ENCODE measurements around the gene CTCF.
"Not testable (repeated sequence)": the region's sequence is repeated elsewhere in the genome, so short reads cannot be mapped to it uniquely, and the experiment has no call there.

The CTCF gene, protein sequence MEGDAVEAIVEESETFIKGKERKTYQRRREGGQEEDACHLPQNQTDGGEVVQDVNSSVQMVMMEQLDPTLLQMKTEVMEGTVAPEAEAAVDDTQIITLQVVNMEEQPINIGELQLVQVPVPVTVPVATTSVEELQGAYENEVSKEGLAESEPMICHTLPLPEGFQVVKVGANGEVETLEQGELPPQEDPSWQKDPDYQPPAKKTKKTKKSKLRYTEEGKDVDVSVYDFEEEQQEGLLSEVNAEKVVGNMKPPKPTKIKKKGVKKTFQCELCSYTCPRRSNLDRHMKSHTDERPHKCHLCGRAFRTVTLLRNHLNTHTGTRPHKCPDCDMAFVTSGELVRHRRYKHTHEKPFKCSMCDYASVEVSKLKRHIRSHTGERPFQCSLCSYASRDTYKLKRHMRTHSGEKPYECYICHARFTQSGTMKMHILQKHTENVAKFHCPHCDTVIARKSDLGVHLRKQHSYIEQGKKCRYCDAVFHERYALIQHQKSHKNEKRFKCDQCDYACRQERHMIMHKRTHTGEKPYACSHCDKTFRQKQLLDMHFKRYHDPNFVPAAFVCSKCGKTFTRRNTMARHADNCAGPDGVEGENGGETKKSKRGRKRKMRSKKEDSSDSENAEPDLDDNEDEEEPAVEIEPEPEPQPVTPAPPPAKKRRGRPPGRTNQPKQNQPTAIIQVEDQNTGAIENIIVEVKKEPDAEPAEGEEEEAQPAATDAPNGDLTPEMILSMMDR

DNA sequence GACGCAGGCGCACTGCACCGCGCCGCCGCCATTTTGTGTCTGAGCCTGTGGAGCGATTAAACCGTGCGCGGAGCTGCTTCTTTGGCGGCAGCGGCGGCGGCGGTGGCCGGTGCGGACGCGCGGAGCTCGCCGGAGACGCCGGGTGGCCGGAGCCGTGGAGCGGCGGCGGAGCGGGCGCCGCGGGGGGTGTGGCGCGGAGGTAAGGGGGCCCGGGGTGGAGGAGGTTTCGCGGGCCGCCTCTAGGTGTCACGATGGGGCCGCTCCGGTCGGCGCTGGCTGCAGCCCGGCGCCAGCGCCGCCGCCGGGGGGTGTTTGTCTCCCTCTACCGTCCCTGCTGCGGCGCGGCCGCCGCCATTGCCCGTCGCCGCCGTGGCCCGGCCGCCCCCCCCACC is at the start of gene CTCF:
Gene CTCF, plus strand, starts transcription at position 1 of the 392 bp plus-strand sequence. CDS start 48,307 bp downstream, outside the sequence.
- DNase-seq = peak; percentile 87 to 91

DNA sequence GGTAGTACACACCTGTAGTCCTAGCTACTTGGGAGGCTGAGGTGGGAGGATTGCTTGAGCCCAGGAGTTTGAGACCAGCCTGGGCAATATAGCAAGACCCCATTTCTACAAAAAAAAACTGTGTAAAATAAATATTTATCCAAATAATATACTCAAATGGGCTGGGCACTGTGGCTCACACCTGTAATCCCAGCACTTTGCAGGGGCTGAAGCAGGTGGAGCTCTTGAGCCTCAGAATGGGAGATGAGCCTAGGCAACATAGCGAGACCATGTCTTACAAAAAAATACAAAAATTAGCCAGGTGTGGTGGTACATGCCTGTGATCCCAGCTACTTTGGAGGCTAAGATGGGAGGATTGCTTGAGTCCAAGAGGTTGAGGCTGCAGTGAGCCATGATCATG is 48.4 kb upstream of the CTCF start:
- DNase-seq = not testable (repeated sequence)

DNA sequence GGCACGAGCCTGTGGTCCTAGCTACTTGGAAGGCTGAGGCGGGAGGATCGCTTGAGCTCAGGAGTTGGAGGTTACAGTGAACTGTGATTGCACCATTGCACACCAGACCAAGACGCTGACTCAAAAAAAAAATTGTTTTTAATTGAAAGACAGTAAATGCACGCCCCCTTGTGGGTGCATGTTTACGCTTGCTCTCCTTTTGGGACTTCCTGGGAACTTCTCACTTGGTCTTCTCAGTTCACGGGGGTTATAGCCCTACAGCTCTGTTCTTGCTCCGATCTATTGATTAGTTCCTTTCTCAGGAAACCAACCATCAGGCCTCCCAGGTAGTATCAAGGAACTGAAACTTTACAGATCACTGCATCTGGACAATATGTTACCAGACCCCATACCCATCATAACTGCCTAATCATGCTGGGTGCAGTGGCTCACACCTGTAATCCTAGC is 47.9 kb upstream of the CTCF start:
- DNase-seq = peak; percentile 86

DNA sequence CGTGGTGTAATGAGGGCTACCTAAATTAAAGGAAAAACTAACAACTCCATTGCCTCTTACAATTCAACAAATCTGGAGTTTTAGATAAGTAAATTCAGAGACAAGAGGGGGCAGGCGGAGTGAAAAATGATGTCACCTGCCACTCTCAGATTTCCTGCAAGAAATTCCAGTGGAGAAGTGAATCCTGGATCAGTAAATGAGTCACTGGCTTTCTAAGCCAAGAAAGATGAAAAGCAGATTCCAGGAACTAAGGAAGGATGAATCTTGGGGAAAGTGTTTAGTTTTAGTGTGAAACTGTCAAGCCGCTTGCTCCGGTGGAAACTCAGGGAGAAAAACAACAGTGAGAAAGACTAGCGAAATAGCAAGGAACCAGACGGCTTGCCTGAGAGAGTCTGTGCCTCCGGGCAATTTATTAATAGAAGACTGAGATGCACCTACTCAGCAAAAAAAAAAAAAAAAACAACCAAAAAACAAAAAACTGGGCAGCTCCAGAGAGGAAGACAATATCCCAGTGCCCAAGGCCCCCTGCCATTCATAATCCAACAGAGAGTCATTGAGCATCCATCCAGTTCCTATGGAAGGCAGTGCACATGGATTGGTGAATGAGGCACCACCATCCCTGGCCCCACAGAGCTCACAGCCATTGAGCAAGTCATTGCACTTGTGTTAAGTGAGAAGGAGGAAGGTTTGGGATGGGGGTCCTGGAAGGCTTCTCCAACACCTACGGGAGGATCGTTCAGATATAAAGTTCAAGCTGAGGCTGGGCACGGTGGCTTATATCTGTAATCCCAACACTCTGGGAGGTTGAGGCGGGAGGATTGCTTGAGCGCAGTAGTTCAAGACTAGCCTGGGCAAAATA is 45.8 kb upstream of the CTCF start:
- no peak for DNase-seq

DNA sequence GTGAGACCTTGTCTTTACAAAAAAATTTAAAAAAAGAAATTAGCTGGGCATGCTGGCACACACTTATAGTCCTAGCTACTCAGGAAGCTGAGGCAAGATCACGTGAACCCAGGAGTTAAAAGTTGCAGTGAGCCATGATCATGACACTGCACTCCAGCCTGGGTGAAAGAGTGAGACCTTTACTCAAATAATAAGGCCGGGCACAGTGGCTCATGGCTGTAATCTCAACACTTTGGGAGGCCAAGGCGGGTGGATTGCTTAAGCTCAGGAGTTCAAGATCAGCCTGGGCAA is 45.2 kb upstream of the CTCF start:
- DNase-seq = no peak

DNA sequence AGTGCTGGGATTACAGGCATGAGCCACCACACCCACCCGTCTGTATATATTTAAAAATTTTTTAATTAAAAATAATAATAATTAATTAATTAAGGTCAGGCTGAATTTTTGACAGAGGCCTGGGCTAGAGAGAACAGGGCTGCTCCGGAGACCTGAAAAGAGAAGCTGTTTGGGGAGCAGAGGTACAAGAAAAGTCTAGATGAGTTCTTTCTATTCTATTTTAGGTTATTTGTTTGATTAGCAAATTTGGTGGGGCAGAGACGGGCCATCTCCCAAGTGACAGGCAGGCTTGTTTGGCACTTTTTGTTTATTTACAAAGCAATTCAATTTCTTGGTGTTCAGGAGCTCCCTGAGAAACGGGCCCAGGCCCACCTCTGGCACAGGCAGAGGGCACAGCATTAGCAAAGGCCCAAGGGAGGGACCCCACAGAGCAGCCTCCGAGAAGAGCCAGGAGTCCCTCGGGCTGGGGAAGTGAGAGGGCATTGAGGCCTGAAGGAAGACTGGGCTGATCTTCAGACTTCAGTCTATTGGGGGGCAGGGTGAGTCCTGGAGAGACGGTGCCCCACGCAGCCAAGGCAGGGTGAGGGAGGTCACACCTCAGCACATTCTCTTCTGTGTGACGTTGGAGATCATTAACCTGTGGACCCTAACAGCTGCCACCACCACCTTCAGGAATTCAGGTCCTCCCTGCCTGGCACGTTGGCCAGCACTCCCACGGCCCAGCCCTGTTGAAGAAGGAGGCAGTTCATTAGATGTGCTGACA is 44.5 kb upstream of the CTCF start:
- peak in 1 of 2 donors; percentile 67 for DNase-seq

DNA sequence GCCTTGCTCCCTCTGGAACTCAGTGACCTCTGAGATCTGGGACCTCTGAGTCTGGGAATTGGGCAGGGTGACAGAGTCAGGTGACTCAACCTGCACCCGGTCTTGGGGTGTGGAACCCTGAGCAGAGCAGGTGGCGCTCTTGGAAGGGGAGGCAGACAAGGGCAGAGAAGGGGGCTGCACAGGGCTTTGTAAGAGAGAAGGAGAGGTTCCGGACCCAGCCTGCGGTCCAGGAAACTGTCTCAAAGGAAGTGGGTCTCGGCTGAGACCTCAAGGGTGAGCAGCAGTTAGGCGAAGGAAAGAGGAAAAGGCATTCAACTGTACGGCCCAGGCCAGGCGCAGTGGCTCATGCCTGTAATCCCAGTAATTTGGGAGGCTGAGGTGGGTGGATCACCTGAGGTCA is 43.6 kb upstream of the CTCF start:
- DNase-seq = no peak

DNA sequence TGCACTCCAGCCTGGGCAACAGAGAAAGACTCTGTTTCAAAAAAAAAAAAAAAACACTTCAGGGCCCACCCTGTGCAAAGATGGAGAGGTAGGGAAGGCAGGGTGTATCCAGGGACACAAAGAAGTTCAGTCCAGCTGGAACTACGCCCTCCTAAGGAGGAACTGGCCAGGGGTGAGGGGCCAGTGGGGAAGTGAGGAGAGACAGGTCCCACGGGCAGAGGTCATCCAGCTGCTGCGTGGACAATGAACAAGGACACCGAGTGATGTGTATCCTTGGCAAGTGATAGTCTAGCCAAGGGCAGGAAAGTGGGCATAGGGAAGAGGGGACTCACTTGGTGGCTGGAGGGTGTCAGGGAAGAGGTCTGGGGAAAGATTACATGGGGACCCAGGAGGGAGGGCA is 43.1 kb upstream of the CTCF start:
- DNase-seq = no peak

DNA sequence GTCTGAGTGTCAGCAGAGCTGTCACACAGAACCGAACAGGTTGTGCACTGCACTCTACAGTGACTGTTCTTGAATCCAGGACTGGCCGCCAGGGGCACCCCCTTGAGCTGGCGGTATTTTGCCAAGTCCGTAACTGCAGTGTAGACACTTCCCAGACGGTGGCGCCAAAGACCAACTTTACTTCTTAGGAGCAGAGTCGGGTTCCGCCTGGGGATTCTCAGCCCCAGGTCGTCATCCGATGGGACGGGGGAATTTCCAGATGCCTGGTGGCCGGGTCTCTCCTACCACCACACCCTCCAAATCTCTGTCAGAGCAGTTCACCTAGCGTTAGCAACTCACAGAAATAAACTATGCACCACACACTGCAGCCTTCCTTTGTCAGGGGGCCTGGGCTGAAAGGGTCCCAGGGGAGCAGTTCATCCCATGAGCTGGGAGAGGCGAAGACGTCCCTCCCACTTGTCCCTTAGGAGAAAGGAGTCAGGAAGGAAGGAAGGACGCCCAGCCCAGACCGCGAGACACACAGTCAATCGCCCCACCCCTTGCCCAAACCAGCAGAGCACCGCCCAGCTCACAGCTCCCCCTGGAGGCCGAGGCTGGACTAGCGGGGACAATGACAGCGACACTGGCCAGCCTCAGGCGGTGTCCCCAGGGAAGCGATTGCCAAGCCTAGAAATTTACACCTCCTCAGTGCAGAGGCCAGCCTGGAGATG is 41.1 kb upstream of the CTCF start:
- peak; percentile 96 to 98 for DNase-seq

DNA sequence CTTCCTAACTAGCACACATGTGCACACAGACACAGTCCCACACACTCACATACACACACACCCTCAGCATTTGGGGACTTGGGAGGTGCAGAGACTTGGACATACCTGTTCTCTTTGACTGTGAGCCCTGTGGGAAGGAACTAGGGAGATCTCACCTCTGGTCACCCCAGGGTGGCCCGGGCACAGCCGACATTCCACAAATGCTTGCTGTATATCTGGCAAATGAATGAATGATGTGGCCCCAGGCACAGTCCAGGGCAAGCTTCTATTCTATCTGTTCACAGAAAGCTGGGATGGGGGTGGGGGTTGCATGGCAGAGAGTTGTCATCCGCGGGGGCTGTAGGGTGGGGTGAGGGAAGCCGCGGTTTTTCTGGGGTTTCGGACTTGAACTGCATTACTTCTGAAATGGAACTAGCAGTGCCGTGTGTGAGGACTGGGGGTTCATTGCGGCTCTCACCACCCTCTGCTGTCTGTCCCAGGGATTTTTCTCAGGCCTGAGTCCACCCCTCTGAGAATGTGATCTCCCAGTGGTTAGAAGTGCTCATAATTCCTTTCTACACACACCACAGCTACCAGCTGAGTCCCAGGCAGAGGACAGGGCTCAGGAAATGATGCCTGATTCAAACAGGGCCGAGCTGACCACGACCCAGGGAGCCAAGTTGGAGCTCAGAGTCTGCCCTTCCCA is 37.0 kb upstream of the CTCF start:
- no peak for DNase-seq

DNA sequence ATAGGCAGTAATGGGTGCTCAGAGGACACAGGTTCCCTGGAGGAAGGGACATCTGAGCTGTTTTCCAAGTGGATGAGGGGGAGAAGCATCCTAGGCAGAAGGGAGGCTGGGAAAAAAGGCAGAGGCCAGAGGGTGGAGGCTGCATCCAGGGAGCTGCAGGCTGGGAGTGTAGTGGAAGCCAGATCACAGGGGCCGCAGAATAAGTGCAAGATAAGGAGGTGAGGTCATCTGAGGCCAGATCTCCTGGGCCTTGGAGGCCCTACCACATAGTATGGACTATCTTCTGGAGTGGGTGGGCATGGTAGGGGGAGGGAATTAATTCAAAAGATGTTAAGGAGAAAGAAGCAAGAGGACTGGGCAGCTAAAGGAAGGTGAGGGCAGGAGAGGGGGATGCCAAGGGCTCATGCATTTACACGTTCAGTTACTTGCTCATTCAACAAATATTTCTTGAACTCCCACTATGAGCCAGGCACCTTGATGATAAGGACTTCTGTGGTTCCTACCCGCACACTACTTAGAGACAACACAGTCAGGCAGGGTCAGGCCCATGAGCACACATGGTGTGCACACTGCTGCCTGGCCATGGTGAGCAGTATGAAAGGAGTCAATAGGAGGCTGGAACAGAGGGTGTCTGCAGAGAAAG is 36.1 kb upstream of the CTCF start:
- DNase-seq = no peak

DNA sequence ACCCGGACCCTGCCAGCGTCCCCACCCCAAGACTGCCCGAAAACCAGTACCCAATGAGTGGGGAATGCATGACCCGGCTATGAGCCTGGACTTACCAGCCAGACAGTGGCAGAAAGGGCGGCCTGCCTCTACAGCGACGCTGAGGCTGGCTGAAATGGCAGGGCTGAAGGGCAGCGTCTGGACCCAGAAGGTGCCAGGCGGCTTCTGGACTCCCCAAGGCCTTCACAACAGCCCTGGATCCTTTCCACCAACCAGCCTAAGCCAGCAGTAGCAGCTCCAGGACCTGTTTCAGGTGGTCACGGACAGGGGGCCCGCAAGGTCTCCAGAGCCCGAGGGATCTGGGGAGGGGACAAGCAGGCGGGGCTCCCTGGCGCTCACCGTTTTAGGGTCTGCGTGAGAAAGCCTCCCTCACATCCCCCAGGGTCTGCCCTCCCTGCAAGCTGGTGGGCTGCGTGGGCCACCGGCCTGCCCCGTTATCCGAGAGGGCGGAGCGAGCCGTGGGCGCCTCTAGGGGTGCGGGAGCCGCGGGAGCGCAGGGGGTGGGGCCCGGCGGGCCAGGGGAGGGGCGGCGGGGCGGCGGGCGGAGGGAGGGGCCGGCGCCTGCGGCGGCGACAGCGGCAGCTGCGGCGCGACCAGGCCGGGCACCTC is 34.0 kb upstream of the CTCF start, which contains the start of gene RIPOR1:
Gene RIPOR1, plus strand, starts transcription at position 608 of the 648 bp plus-strand sequence. CDS start 9,618 bp downstream, outside the sequence.
- peak; percentile 40 to 54 for DNase-seq

DNA sequence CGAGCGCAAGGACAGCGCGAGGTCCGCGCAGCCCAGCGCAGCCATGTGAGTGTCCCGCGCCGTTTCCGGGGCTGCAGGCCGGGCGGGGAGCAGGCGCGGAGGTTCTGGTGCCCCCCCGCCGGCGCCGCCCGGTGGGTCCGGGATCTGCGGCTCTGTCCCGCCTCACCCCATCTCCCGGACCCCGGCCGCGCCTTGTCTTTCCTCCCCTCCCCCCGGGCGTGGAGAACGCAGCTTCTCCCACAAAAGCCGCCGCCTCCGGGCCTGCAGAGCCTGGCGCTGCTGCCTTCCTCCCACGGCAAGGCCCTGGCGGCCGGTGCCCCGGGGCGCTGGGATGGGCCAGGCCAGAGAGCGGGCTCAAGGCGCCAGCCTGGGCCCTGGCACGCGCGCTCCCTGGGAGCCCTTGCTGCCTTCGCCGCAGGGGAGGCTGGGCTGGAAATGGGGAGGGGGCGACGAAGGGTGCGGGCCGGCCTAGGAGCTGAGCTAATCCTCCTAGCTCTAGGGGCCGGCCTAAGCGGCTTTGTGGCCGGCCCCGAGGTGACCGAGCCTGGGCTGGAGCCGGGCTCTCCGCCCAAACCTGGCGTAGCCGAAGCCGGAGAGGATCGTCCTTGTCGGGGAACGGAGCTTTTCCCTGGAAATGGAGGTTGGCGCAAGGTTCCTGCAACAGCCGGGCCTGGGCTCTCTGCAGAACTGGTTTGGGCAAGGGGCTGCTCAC is 33.3 kb upstream of the CTCF start:
- DNase-seq = peak in 1 of 2 donors; percentile 34

DNA sequence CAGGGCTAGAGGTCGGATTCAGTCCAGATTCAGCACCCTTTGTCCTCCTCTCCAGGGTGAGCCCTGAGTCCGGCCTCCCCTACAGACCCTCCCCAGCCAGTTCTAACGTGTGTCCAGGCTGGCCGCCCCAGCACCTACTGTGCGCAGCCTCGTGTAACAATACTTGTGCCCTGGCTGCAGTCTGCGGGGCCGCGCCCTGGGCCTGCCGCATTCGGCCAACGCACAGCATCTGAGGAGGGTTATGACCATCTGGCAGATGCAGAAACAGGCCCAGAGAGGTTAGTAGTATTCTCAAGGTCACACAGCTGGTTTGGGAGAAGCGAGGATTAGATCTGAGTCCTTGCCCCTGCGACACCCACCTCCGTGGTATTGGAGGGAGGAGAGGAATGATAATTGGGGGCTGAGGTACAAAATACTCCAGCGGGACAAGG is 32.7 kb upstream of the CTCF start:
- DNase-seq = no peak

DNA sequence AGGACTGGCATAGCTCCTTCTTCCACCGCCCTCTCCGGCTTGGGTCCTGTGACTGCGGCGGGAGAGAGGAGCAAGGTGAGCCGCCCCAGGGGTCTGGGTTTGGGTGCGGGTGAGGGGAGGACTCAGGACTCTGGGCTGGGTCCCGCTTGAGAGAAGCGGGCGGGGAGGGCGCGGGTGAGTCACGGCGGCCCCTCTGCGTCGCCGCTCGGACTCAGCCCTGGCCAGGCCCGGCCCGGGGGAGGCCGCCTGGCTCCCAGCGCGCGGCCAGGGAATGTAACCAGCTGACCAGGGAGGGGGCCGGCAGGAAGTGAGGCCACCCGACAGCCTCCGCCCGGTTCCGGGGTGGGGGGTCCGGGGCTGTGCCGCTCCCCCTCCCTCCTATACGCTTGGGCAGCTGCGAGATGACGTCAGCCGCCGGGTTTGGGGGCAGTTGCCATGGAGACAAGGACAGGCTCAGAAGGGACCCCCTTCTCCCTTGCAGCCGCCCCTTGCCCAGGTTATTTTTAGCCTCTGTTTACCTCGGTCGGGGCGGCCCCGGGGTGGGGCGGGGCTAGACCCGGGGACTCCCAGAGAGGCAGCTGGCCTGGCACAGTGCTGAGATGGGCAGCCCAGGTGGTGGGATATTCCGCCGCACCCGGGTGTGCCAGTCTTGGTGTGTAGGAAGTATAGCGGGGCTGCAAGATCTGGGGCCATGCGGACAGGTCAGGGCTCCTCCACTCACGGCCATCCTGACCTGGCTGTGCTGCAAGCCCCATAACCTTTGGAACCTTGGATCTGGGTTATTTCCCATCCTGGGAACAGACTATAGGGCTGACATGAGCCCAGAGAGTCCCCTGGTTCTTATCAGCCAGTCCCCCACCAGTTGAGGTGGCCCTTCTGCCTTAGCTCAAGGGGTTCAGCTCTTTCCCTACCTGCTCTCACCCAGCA is 32.0 kb upstream of the CTCF start:
- peak; percentile 46 to 81 for DNase-seq

DNA sequence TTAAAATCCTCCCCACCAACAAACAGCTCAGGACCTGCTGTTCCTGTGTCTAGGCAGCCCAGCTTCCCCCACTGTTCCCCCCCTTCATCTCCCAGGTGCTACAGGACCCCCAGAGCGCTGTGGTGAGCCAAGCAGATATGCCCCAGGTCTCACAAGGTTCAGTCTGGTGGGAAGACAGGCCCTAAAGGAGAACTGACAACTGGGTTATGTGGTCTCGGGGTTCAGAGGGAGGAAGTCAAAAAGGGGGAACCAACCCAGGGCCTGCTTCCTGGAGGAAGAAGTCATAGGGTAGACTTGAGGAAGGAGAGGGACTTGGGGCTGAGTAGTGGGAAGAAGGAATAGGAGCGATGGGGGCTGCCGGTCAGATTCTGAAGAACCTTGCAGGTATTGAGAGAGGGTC is 31.1 kb upstream of the CTCF start:
- DNase-seq = peak in 1 of 2 donors; percentile 54

DNA sequence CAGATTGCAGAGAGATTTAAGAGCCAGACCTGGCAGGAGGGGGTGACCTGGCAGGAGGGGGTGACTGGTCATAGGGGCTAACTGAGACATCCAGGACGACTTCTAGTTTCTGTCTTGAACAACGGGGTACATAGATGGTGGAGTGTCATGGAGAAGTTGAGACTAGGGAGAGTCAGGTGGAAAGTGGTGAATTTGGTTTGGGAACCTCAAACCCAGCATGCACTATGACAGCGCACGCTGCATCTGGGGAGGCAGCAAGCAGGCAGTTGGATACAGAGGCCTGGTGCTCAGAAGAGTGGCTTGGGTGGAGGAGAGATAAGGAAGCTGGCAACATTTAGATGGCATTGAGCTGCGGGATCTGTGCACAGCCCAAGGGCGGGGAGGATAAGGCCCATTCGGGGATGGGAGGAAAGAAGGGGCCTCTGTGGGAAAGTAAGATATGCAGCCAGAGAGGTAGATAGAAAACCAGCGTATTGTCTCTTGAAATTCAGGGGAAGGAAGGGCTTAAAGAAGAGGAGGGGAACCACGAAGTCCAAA is 29.2 kb upstream of the CTCF start:
- no peak for DNase-seq

DNA sequence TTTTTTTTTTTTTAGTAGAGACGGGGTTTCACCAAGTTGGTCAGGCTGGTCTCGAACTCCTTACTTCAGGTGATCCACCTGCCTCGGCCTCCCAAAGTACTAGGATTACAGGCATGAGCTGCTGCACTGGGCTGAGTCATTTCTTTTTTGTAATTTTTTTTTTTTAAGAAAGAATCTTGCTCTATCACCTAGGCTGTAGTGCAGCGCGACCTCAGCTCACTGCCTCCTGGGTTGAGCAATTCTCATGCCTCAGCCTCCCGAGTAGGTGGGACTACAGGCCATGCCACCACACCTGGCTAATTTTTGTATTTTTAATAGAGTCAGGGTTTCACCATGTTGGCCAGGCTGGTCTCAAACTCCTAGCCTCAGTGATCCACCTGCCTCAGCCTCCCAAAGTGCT is 28.3 kb upstream of the CTCF start:
- not testable (repeated sequence) for DNase-seq
